Neuronal stem cell (in vitro differentiated cells): ENCODE results near the gene GTF2F1.

Experiments used
- DNase-seq: peaks from one replicate; pipeline ENCODE4 v3.0.0-alpha.2; 2013; ENCODE audit warnings: low spot score
- H2AFZ ChIP-seq: one replicate; pipeline ENCODE4 v1.6.1; 2013; ENCODE audit warnings: mild to moderate bottlenecking, low read length, inconsistent platforms
- H2AK5ac ChIP-seq: 2 replicates; pipeline ENCODE4 v1.6.1; 2013; ENCODE audit warnings: low read depth, mild to moderate bottlenecking, inconsistent platforms, low read length, moderate library complexity, mixed read lengths
- H2BK120ac ChIP-seq: 2 replicates; pipeline ENCODE4 v1.6.1; 2013; ENCODE audit warnings: low read depth, mild to moderate bottlenecking, inconsistent platforms, low read length, moderate library complexity, mixed read lengths
- H2BK12ac ChIP-seq: one replicate; pipeline ENCODE4 v1.6.1; 2013; ENCODE audit warnings: low read length, inconsistent platforms
- H2BK15ac ChIP-seq: 2 replicates; pipeline ENCODE4 v1.6.1; 2013; ENCODE audit warnings: mild to moderate bottlenecking, low read length, inconsistent platforms, mixed read lengths
- H2BK5ac ChIP-seq: one replicate; pipeline ENCODE4 v1.6.1; 2013; ENCODE audit warnings: inconsistent platforms, mild to moderate bottlenecking, low read length, moderate library complexity
- H3K14ac ChIP-seq: one replicate; pipeline ENCODE4 v1.6.1; 2013; ENCODE audit warnings: low read length, inconsistent platforms
- H3K18ac ChIP-seq: 2 replicates; pipeline ENCODE4 v1.6.1; 2013; ENCODE audit warnings: low read length, inconsistent platforms
- H3K23ac ChIP-seq: 2 replicates; pipeline ENCODE4 v1.6.1; 2013; ENCODE audit warnings: low read depth, mild to moderate bottlenecking, mixed read lengths, low read length, inconsistent platforms; ENCODE audit not compliant: poor library complexity
- H3K27ac ChIP-seq: replicated peaks from 3 replicates; pipeline ENCODE4 v1.5.1; 2013; ENCODE audit warnings: low read length, inconsistent platforms
- H3K27me3 ChIP-seq, 3 experiments: 2 replicates each; pipeline ENCODE4 v1.6.1; 2013; ENCODE audit warnings: low read length in 3 of 3, mild to moderate bottlenecking in 2 of 3, inconsistent platforms in 1 of 3, low read depth in 1 of 3, mixed read lengths in 1 of 3, moderate library complexity in 1 of 3; ENCODE audit not compliant: control insufficient read depth in 3 of 3, insufficient read depth in 3 of 3
- H3K36me3 ChIP-seq, 2 donors: replicated peaks in 1 of 2; 2 replicates each; pipeline ENCODE4 v1.6.1; 2013; ENCODE audit warnings: low read length in 2 of 2; ENCODE audit not compliant: control insufficient read depth in 2 of 2, insufficient read depth in 2 of 2
- H3K4ac ChIP-seq: 2 replicates; pipeline ENCODE4 v1.6.1; 2013; ENCODE audit warnings: inconsistent platforms, mild to moderate bottlenecking, low read length, moderate library complexity
- H3K4me1 ChIP-seq, 2 donors: 1 replicate in 1 of 2; 2 replicates in 1 of 2; pipeline ENCODE4 v1.6.1; 2013; ENCODE audit warnings: low read length in 2 of 2, low read depth in 1 of 2; ENCODE audit not compliant: control insufficient read depth in 2 of 2, insufficient read depth in 1 of 2
- H3K4me2 ChIP-seq: one replicate; pipeline ENCODE4 v1.6.1; 2013; ENCODE audit warnings: mild to moderate bottlenecking, low read length, inconsistent platforms; ENCODE audit not compliant: insufficient read depth, poor library complexity, severe bottlenecking
- H3K4me3 ChIP-seq, 2 donors: 2 replicates each; pipeline ENCODE4 v1.5.1; 2013; ENCODE audit warnings: low read length in 2 of 2, mild to moderate bottlenecking in 2 of 2, inconsistent platforms in 1 of 2, moderate library complexity in 1 of 2
- H3K79me1 ChIP-seq: one replicate; pipeline ENCODE4 v1.6.1; 2013; ENCODE audit warnings: low read depth, mild to moderate bottlenecking, inconsistent platforms, low read length, moderate library complexity
- H3K9ac ChIP-seq: one replicate; pipeline ENCODE4 v1.6.1; 2013; ENCODE audit warnings: mild to moderate bottlenecking, low read depth, low read length, inconsistent platforms; ENCODE audit not compliant: poor library complexity
- H3K9me3 ChIP-seq, 2 donors: replicated peaks in 1 of 2; 2 replicates each; pipeline versions ENCODE3 to v1.6.1; 2013; ENCODE audit warnings: low read length in 2 of 2, mild to moderate bottlenecking in 2 of 2, inconsistent platforms in 1 of 2, low read depth in 1 of 2, mixed read lengths in 1 of 2, moderate library complexity in 1 of 2; ENCODE audit not compliant: control insufficient read depth in 2 of 2, insufficient read depth in 1 of 2
- H4K8ac ChIP-seq: one replicate; pipeline ENCODE4 v1.6.1; 2013; ENCODE audit warnings: low read depth, mild to moderate bottlenecking, inconsistent platforms, low read length, moderate library complexity
- H4K91ac ChIP-seq: one replicate; pipeline ENCODE4 v1.6.1; 2013; ENCODE audit warnings: low read length, low read depth, mild to moderate bottlenecking, inconsistent platforms; ENCODE audit not compliant: poor library complexity
- WGBS, 2 donors: extraction: QIAGEN DNeasy Blood & Tissue Kit; methylation state at CpG; one replicate each; pipeline ENCODE4 v1.1.7; 2013; ENCODE audit warnings: missing lambda C conversion rate in 2 of 2, mixed read lengths in 1 of 2; ENCODE audit not compliant: insufficient read length in 2 of 2, insufficient replicate concordance in 1 of 2; ENCODE audit errors: extremely low coverage in 2 of 2; 5-methylcytosine and 5-hydroxymethylcytosine counted together

GTF2F1 gene

DNA sequence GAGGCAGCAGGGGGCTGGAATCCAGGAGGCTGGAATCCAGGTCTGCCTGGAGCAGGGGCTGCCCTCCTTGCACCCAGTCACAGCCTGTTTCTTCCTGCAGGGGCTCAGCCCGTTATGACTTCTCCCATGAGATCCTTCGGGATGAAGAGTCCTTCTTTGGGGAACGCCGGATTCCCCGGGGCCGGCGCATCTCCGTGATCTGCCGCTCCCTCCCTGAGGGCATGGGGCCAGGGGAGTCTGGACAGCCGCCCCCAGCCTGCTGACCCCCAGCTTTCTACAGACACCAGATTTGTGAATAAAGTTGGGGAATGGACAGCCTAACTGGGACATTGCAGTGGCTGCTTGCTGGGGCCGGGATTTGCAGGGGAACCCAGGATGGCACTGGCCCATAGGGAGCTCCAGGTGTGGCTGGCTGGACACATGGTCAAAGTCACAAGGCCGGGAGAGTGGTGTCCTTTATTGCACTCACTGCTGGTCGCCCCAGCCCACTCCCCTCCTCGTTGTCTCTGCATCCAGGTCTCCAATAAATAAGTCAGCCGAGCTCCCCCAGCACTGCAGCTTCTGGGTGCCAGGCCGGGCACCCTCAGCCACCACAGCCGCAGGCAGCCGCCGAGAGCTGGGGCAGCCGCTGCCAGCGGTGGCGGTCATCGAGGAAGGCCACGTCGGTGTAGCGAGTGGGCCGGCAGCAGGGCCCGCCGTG is 18.1 kb downstream of the GTF2F1 start:
- no peaks in the 10 kb centered on the region for H3K27me3 ChIP-seq
- no peak overlapping the region for H4K91ac ChIP-seq
- no peak overlapping the region for H2AFZ ChIP-seq
- H2BK5ac ChIP-seq, result no peak overlapping the region
- no peak overlapping the region for H2BK15ac ChIP-seq
- no peak for DNase-seq
- no peak overlapping the region for H3K4me2 ChIP-seq
- no peak overlapping the region for H4K8ac ChIP-seq
- WGBS, 2 donors, result no CpG with 5 or more reads among the region's 29 CpGs
- no peak overlapping the region for H3K23ac ChIP-seq
- no peak overlapping the region for H3K18ac ChIP-seq
- H3K9me3 ChIP-seq, result peaks cover 3% of the 10 kb centered on the region in 2 donors
- no peak overlapping the region for H3K4ac ChIP-seq
- no peak overlapping the region for H2BK120ac ChIP-seq
- no peak overlapping the region for H3K9ac ChIP-seq
- no peak overlapping the region for H3K14ac ChIP-seq
- H2BK12ac ChIP-seq, result no peak overlapping the region
- peaks cover 15 to 25% of the 10 kb centered on the region in 2 donors for H3K36me3 ChIP-seq
- H3K27ac ChIP-seq, result no peak overlapping the region
- peak overlapping the region; percentile 81 for H2AK5ac ChIP-seq
- H3K79me1 ChIP-seq, result peaks cover 14% of the 10 kb centered on the region
- peaks cover 8 to 9% of the 10 kb centered on the region in 2 donors for H3K4me1 ChIP-seq
- no peak overlapping the region for H3K4me3 ChIP-seq

DNA sequence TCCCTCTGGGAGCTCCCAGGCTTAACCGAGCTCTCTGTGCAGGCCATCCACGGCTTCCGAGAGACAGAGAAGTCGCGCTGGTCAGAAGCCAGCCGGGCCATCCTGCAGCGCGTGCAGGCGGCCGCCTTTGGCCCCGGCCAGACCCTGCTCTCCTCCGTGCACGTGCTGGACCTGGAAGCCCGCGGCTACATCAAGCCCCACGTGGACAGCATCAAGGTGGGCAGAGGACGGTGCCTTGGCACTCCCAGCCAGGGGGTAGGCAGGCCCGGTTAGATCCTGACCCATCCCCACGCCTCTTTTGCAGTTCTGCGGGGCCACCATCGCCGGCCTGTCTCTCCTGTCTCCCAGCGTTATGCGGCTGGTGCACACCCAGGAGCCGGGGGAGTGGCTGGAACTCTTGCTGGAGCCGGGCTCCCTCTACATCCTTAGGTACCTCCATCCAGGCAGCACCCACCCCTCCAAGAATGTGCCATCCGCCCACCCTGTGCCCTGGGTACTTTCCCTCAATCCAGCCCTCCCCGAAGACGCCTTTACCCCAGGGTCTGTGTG is 18.7 kb downstream of the GTF2F1 start:
- H4K8ac ChIP-seq, result peak overlapping the region; percentile 43
- H3K23ac ChIP-seq, result peak overlapping the region; percentile 85
- peak overlapping the region; percentile 81 for H2AK5ac ChIP-seq
- peak overlapping the region; percentile 75 for H2BK5ac ChIP-seq
- H3K9ac ChIP-seq, result peak overlapping the region; percentile 44
- peak overlapping the region; percentile 1 for H3K18ac ChIP-seq
- H3K4me3 ChIP-seq, result peak overlapping the region in 1 of 2 donors; percentile 76
- peak overlapping the region; percentile 21 for H3K14ac ChIP-seq
- H2AFZ ChIP-seq, result no peak overlapping the region
- H3K79me1 ChIP-seq, result peaks cover 14% of the 10 kb centered on the region
- DNase-seq, result no peak
- H2BK12ac ChIP-seq, result peak overlapping the region; percentile 10
- no CpG with 5 or more reads among the region's 29 CpGs for whole genome bisulfite sequencing, 2 donors
- no peaks in the 10 kb centered on the region for H3K27me3 ChIP-seq
- H4K91ac ChIP-seq, result no peak overlapping the region
- H3K27ac ChIP-seq, result peak overlapping the region; percentile 54
- no peaks in the 10 kb centered on the region for H3K9me3 ChIP-seq
- H3K4me1 ChIP-seq, result peaks cover 8 to 9% of the 10 kb centered on the region in 2 donors
- no peak overlapping the region for H3K4ac ChIP-seq
- peak overlapping the region; percentile 89 for H2BK15ac ChIP-seq
- H2BK120ac ChIP-seq, result no peak overlapping the region
- H3K36me3 ChIP-seq, result peaks cover 14 to 23% of the 10 kb centered on the region in 2 donors
- H3K4me2 ChIP-seq, result peak overlapping the region; percentile 69

DNA sequence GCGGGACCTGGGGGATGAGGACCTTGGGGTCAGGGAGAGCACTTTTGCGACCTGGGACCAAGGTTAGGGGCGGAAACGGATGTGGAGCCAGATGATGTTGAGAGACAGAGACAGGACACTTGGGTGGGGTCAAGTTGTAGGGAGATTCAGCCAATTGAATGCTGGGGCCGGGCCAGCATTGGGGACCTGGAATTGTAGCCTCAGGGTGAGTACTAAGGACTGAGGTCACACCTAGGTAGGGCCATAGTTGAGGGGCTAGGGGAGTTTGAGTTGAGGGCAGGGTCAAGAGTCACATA is 19.2 kb downstream of the GTF2F1 start:
- H3K4me2 ChIP-seq, result peak overlapping the region; percentile 69
- H3K27ac ChIP-seq, result peak overlapping the region; percentile 54
- H4K8ac ChIP-seq, result no peak overlapping the region
- no peaks in the 10 kb centered on the region for H3K27me3 ChIP-seq
- peaks cover 14% of the 10 kb centered on the region for H3K79me1 ChIP-seq
- no peaks in the 10 kb centered on the region for H3K9me3 ChIP-seq
- peak overlapping the region; percentile 92 for H2AK5ac ChIP-seq
- no peak overlapping the region for H4K91ac ChIP-seq
- H3K36me3 ChIP-seq, result peaks cover 14 to 23% of the 10 kb centered on the region in 2 donors
- H2BK15ac ChIP-seq, result no peak overlapping the region
- no peak overlapping the region for H2BK12ac ChIP-seq
- WGBS, 2 donors, result no CpG with 5 or more reads among the region's 5 CpGs
- H3K9ac ChIP-seq, result peak overlapping the region; percentile 60
- H3K4me1 ChIP-seq, result peaks cover 8 to 9% of the 10 kb centered on the region in 2 donors
- H3K23ac ChIP-seq, result no peak overlapping the region
- peak overlapping the region; percentile 76 to 78 for H3K4me3 ChIP-seq
- H2BK5ac ChIP-seq, result no peak overlapping the region
- peak overlapping the region; percentile 97 for H2AFZ ChIP-seq
- peak overlapping the region; percentile 57 for H3K18ac ChIP-seq
- H3K14ac ChIP-seq, result no peak overlapping the region
- H2BK120ac ChIP-seq, result no peak overlapping the region
- no peak overlapping the region for H3K4ac ChIP-seq
- no peak for DNase-seq

DNA sequence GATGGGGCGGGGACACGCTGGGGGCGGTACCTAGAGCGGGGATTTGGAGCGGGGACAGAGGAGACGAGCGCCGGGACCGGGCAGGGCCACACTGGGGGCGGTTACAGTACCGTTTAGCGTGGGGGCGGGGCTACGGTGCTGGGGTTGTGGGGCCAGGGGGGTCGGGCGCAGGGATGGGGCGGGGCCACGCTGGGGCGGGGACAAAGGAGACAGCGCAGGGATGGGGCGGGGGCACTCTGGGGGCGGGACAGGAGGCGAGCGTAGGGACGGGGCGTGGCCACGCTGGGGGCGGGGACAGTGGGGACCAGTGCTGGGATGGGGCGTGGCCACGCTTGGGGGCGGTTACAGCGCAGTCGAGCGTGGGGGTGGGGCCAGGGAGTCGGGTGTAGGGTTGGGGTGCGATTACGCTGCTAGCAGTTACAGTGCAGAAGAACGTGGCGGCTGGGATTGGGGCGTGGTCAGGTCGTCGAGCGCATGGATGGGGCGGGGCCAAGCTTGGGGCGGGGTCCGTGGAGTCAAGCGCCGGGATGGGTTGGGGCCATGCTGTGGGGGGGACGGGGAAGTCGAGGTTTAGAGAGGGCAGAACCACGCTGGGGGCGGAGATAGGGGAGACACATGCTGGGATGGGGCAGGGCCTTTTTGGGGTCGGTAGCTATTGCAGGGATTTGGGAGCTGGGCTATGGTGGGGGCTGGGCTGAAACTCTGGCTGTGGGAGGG is 19.7 kb downstream of the GTF2F1 start:
- no peaks in the 10 kb centered on the region for H3K27me3 ChIP-seq
- H3K4me2 ChIP-seq, result peak overlapping the region; percentile 69
- no CpG with 5 or more reads among the region's 53 CpGs for WGBS, 2 donors

More for the DNA sequence above, 19.7 kb downstream of the GTF2F1 start:
- Histone ChIP-seq H2BK12ac (no peak overlapping the region), H3K18ac (peak overlapping the region; percentile 99), H4K8ac (no peak overlapping the region), H3K79me1 (peaks cover 14% of the 10 kb centered on the region), H2BK15ac (peak overlapping the region; percentile 89), H2AFZ (peak overlapping the region; percentile 97), H3K14ac (peak overlapping the region; percentile 8), H2AK5ac (peak overlapping the region; percentile 92), H3K9ac (peak overlapping the region; percentile 99), H3K4me3 (peak overlapping the region; percentile 76 to 96), H3K36me3 (peaks cover 19 to 23% of the 10 kb centered on the region in 2 donors), H3K27ac (peak overlapping the region; percentile 99), H3K9me3 (no peaks in the 10 kb centered on the region), H3K4me1 (peaks cover 8 to 9% of the 10 kb centered on the region in 2 donors), H3K23ac (peak overlapping the region; percentile 99), H3K4ac (peak overlapping the region; percentile 97), H2BK5ac (peak overlapping the region; percentile 100), H4K91ac (no peak overlapping the region), H2BK120ac (no peak overlapping the region)
- DNase-seq, result peak; percentile 96
